ENCODE measurements around the gene IL13RA1. TPM values are rescaled to one million over a fixed set of nuclear protein-coding genes. Genes with fewer than 3 reads are reported as not detected.

Gene IL13RA1
- total RNA-seq, 1 donor from 2014 or later: 41.1 TPM

- no peak overlapping the region for H3K27ac ChIP-seq (ENCODE audit: low read depth, low read length)
These were observed 28.7 kb downstream of the IL13RA1 start for GRCh38 chrX:118756101-118756500.

GRCh38 chrX:118758511-118758910, 31.1 kb downstream of the IL13RA1 start:
- no peaks in the 10 kb centered on the region for H3K9me3 Mint-ChIP-seq (ENCODE audit: unreplicated experiment)
- H2AFZ ChIP-seq (ENCODE audit: low read depth, low read length): no peak overlapping the region
- peaks cover 6% of the 10 kb centered on the region for H3K4me1 Mint-ChIP-seq (ENCODE audit: low read depth, unreplicated experiment)

More at GRCh38 chrX:118756101-118756500, 28.7 kb downstream of the IL13RA1 start:
- TF ChIP-seq EZH2 (IDR thresholded peaks at IDR 0.05; ENCODE audit: insufficient read depth, low read length) (no peak), CTCF (IDR thresholded peaks at IDR 0.05; ENCODE audit: insufficient read depth, low read depth, low read length) (no peak)
- Histone ChIP-seq H3K79me2 (ENCODE audit: insufficient read depth, low read length) (no peaks in the 10 kb centered on the region), H3K27me3 (ENCODE audit: insufficient read depth, low read length) (no peaks in the 10 kb centered on the region), H3K4me2 (ENCODE audit: low read length) (no peak overlapping the region), H4K20me1 (ENCODE audit: insufficient read depth, low read length) (no peaks in the 10 kb centered on the region), H3K9me3 (ENCODE audit: insufficient read depth, low read depth, low read length) (no peaks in the 10 kb centered on the region), H3K9ac (ENCODE audit: low read length) (no peak overlapping the region), H3K4me3 (ENCODE audit: insufficient read depth, low read depth, low read length) (no peak overlapping the region), H3K4me1 (ENCODE audit: insufficient read depth, low read length) (no peaks in the 10 kb centered on the region), H3K36me3 (ENCODE audit: insufficient read depth, low read length) (no peaks in the 10 kb centered on the region), H2AFZ (ENCODE audit: low read depth, low read length) (no peak overlapping the region)
- no peaks in the 10 kb centered on the region for H3K27me3 Mint-ChIP-seq (ENCODE audit: low read depth, unreplicated experiment)
- DNase-seq (ENCODE audit: low read depth): peak; percentile 3
- FAIRE-seq: peak; percentile 26
- no peak overlapping the region for H3K27ac Mint-ChIP-seq (ENCODE audit: unreplicated experiment)
- peaks cover 6% of the 10 kb centered on the region for H3K4me1 Mint-ChIP-seq (ENCODE audit: low read depth, unreplicated experiment)
- H3K9me3 Mint-ChIP-seq (ENCODE audit: unreplicated experiment): no peaks in the 10 kb centered on the region
- no peak overlapping the region for H3K4me3 Mint-ChIP-seq (ENCODE audit: unreplicated experiment)
- H3K36me3 Mint-ChIP-seq (ENCODE audit: low read depth, unreplicated experiment): peaks cover 5% of the 10 kb centered on the region

More at GRCh38 chrX:118758511-118758910, 31.1 kb downstream of the IL13RA1 start:
- Mint-ChIP-seq H3K36me3 (ENCODE audit: low read depth, unreplicated experiment) (no peaks in the 10 kb centered on the region), H3K27ac (ENCODE audit: unreplicated experiment) (no peak overlapping the region), H3K4me3 (ENCODE audit: unreplicated experiment) (no peak overlapping the region), H3K27me3 (ENCODE audit: low read depth, unreplicated experiment) (no peaks in the 10 kb centered on the region)
- DNase-seq (ENCODE audit: low read depth) (no peak), FAIRE-seq (no peak)
- H3K27ac ChIP-seq (ENCODE audit: low read depth, low read length): no peak overlapping the region
- TF ChIP-seq EZH2 (IDR thresholded peaks at IDR 0.05; ENCODE audit: insufficient read depth, low read length) (no peak), CTCF (IDR thresholded peaks at IDR 0.05; ENCODE audit: insufficient read depth, low read depth, low read length) (no peak)
- no peaks in the 10 kb centered on the region for H3K27me3 ChIP-seq (ENCODE audit: insufficient read depth, low read length)
- H3K36me3 ChIP-seq (ENCODE audit: insufficient read depth, low read length): peaks cover 2% of the 10 kb centered on the region
- no peaks in the 10 kb centered on the region for H3K4me1 ChIP-seq (ENCODE audit: insufficient read depth, low read length)
- no peaks in the 10 kb centered on the region for H4K20me1 ChIP-seq (ENCODE audit: insufficient read depth, low read length)
- no peak overlapping the region for H3K4me3 ChIP-seq (ENCODE audit: insufficient read depth, low read depth, low read length)
- H3K9ac ChIP-seq (ENCODE audit: low read length): no peak overlapping the region
- H3K79me2 ChIP-seq (ENCODE audit: insufficient read depth, low read length): no peaks in the 10 kb centered on the region
- no peaks in the 10 kb centered on the region for H3K9me3 ChIP-seq (ENCODE audit: insufficient read depth, low read depth, low read length)
- no peak overlapping the region for H3K4me2 ChIP-seq (ENCODE audit: low read length)

Data from astrocyte (in vitro differentiated cells and primary cell).